ENCODE results near the gene CAMK1D.
"Not testable (repeated sequence)": the region's sequence is repeated elsewhere in the genome, so short reads cannot be mapped to it uniquely, and the experiment has no call there.

The CAMK1D gene

DNA sequence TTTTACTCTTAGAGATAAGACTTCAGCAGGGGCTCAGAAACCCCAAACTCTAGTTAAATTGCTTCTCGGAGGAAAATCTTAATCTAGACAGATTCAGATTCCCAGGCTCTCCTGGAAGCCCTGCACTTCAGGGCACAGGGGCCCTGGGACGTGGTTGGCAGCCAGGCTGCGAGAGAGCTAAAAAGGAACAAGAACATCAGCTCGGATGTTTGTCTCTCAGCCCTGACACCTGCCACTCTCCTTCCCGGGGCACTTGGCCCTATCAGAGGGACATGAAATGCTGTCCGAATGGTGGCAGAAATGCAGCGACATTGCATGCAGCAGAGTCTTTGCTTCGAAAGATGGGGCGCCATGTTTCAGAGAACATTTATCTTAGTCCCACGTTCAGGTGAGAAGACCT is 485.4 kb downstream of the CAMK1D start:
- no peak for DNase-seq

GRCh38 chr10:12835709-12836108 is 486.4 kb downstream of the CAMK1D start:
- DNase-seq, result no peak

DNA sequence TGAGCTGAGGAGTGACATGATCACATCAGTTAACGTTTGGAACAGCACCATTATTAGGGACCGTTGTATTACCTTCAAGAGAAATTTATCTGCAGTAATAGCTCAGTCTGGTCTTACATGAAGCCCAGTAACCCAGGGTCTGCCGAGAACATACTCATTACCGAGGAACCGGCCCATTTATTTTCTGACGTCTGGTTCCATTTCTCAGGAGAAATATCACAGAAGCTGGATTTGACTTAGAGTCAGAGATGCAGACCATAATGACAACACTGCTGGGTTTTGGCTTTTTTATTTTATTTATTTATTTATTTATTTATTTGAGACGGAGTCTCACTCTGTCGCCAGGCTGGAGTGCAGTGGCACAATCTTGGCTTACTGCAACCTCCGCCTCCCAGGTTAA is 489.0 kb downstream of the CAMK1D start:
- DNase-seq, result no peak

DNA sequence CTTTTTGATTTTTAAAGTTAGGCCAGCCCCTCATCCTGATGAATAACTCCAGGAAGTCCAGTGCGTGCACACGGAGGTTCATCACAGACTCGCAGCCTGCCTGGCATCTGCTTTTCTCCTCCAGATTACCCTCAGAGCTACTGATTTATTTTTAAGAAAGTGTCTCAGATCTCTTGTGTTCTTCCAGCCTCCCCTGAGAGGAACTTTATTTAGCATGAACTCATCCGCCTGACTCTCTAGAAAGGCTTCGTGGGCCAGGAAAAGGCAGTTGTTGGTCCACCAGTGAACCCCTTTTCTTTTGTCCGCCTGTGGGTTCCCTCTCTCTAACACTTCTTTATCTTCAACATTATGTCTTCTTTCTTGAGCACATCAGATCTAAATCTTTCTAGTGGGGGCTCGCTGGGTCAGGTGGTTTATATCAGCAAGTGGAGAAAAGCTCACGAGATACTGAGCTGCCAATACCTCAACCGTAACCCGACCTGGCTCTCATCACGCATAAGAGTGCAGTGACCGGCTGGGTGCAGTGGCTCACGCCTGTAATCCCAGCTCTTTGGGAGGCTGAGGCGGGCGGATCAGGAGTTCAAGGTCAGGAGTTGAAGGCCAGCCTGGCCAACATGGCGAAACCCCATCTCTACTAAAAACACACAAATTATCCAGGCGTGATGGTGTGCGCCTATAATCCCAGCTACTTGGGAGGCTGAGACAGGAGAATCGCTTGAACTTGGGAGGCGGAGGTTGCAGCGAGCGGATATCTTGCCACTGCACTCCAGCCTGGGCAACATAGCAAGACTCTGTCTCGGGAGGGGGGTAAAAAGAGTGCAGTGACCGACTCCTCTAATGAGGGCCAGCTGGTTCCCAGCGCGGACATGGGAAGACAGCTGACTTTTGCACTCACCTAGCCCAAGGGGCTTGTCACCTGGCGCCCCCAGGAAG is 489.9 kb downstream of the CAMK1D start:
- DNase-seq, result no peak

GRCh38 chr10:12839941-12840611 is 490.7 kb downstream of the CAMK1D start:
- no peak for DNase-seq

GRCh38 chr10:12841426-12841825 is 492.1 kb downstream of the CAMK1D start:
- DNase-seq, result no peak

DNA sequence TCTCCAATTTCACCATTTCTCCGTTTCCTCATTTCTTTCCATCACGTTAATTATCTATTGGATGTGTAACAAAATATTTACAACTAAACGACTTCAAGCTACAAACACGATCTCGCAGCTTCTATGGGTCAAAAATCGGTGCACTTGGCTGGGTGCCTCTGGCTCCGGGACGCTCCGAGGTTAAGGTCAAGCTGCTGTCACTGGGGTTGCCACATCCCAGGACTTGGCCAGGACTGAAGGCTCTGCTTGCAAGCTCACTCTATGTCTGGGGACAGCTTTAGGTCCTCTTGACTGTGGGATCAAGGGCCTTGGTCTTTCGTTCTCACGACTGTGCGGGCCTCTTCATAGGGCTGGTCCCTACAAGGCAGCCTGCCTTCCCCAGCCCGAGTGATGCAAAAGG is 492.5 kb downstream of the CAMK1D start:
- no peak for DNase-seq

DNA sequence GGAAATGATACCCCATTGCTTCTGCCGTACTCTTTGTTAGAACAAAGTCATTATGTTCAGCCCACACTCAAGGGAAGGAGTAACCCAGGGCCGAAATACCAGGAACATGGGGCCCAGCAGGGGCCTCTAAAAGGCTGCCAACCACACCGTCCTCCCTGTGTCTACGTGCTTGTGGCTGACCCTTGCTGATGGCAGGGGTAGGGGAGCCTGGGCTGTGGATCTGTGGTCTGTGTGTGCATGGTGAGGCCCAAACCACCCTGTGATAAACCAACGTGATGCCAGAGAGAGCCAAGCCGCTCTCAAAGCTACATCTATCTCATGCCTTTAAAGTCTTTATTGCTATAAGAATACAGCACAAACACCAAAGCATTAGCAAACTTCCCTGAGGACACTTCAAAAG is 493.0 kb downstream of the CAMK1D start:
- DNase-seq, result no peak

DNA sequence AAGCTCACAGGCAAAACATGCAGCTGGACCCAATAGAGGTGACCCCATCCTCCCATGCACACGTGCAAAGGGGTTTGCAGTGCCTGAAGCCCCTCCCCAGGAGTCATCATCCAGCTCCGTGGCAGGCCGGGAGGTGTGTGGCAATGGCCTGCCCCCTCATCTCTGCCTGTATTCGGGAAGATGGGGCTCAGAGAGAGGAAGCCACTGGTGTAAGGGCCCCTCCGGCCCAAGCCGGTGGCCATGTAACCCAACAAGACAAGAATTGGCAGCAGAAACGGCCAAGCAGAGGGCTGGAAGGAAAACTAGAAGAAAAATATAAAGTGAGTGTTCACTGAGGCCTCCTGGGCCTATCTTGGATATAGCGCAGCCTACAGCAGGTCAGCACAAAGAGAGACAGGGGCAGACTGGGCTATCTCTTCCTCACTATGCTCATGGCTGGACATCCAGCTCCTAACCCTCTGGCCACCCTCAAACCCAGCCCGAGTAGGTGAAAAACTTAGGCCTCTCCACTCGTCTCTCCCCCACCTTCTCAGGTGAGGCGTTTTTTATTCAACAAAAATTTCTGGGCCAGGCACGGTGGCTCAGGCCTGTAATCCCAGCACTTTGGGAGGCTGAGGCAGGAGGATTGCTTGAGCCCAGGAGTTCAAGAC is 494.1 kb downstream of the CAMK1D start:
- no peak for DNase-seq

- no peak for DNase-seq
Measured at GRCh38 chr10:12844811-12845483, 495.6 kb downstream of the CAMK1D start.

GRCh38 chr10:12846718-12847117 is 497.4 kb downstream of the CAMK1D start:
- DNase-seq, result no peak

- peak; percentile 33 to 46 for DNase-seq
Measured at GRCh38 chr10:12847361-12847975, 498.1 kb downstream of the CAMK1D start.

DNA sequence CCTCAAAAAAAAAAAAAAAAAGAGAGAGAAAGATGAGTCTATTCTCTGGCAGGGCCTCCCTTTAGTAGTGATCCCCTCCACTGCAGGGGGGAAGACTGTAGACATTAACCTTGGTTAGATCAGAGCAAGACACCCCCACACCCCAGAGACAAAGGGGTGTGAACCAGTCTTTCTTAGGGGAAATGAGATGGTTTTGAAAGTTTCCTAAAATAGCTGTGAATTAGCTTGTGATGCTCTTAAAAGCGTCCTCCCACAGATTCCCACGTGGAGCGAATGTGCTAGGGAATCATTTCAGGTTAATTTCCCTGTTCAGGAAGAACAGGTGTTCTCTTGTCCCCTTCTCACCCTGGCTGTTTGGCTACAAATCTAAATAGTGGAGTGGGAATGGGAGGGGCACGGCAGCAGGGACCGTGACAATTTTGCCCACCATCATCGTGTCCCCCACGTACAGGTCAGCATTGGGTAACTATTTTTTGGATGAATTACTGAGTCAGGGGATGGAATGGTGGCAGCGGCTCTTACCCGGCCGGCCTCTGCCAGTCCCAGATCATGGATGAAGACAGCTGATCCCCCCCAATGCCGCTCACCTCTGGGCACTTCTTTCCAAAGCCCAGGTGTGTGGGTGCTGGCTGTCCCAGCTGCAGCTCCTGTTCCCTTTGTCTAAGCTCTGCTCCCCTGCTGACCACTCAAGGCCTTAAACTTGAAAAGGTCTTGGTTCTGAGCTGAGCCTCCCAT is 499.3 kb downstream of the CAMK1D start:
- no peak for DNase-seq

GRCh38 chr10:12849319-12850181 is 500.2 kb downstream of the CAMK1D start:
- DNase-seq, result no peak

DNA sequence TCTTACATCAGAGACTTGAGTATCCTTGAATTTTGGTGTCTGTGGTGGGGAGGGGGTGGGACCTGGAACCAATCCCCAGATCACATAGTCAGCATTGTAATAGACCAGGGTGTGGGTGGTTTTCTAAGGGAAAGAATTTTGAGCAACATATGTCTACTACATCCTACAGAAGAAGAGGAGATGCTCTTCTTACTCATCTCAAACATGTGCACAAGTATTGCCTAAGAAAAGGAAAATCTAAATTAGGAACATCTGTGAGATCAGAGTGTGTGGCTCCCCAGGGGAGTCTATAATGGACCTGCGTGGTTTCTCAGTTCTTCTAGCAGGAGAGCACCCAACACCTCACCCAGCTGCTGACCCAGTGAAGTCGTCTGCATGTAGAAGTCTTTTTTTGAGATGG is 503.3 kb downstream of the CAMK1D start:
- DNase-seq, result no peak

GRCh38 chr10:12854988-12855387 is 505.6 kb downstream of the CAMK1D start:
- DNase-seq, result no peak

DNA sequence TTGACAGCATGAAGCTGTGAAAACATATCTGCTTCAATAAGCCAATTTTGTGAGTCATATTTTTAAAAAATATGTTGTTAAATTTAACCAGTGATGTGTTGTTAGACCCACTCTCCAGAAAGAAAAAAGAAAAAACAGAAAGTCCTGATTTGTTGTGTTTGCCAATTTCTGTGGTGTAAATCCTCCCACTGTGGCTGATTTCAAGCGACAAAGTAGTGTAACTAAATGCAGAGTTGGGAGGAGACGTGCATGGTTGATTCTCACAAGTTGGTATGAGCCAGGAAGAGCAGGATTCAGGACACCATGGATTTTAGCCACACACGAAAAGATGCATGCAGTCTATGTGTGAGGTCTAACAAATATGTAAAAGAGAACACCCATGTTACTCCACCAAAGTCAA is 513.1 kb downstream of the CAMK1D start:
- no peak for DNase-seq

- not testable (repeated sequence) for DNase-seq
Measured at GRCh38 chr10:12865515-12865914, 516.2 kb downstream of the CAMK1D start.

DNA sequence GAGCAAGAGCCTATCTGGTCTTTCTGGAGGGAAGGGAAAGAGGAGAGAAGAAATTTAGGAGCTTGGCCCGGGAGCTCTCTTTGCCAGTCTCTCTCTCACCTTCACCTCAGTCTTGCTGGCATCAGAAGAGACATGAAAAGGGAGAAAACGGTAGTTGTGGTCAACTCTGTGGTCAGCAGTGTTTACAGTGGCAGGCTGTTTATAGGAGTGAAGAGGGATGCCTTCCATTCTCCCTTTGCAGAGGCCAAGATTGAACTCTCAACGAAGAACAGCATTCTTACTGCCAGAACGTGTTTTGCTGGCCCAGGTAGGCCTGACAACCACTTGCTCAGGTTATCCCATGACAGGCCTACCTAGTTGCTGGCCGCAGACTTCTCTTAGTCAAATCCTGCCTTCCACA is 518.9 kb downstream of the CAMK1D start:
- DNase-seq, result no peak

GRCh38 chr10:12869427-12869826 is 520.1 kb downstream of the CAMK1D start:
- DNase-seq, result no peak

DNA sequence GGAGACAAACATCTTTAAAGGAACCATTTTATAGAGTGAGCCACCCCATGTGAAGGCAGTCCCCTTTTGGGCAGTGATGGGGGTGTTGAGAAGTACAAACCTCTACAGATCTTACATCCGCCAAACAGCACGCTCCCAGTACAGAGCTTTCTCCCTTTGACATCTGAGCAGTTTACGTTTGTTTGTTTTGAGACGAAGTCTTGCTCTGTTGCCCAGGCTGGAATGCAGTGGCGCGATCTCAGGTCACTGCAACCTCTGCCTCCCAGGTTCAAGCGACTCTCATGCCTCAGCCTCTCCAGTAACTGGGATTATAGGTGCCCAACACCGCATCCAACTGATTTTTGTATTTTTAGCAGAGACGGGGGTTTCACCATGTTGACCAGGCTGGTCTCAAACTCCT is 523.2 kb downstream of the CAMK1D start:
- no peak for DNase-seq
